Measurements from ENCODE around the gene SKAP1. TPM values are rescaled to one million over a fixed set of nuclear protein-coding genes. Genes with fewer than 3 reads are reported as not detected.

SKAP1 gene
- total and polyA plus RNA-seq, 8 donors, result 2.4 to 4.4 (median 3.2) TPM; not detected in 2

GRCh38 chr17:48259694-48260291 is 170.2 kb downstream of the SKAP1 start:
- Histone ChIP-seq H3K4me1 (peaks cover 0 to under 1% (median 0%) of the 10 kb centered on the region in 4 donors), H3K4me3 (no peak overlapping the region), H3K9me3 (no peaks in the 10 kb centered on the region), H3K36me3 (no peaks in the 10 kb centered on the region), H3K27me3 (peaks cover 0 to 6% (median 0%) of the 10 kb centered on the region in 3 donors), H3K27ac (no peak overlapping the region)
- intact Hi-C loops (cut with DNase I; ENCODE audit: low total_unique reads), result no loop called here
- WGBS, 5 donors, result 29 to 52% (median 43%) methylated on average over 3 of the region's 3 CpGs
- peak in 1 of 2 donors; percentile 72 for DNase-seq
- no peak for TF ChIP-seq POLR2A (IDR thresholded peaks at IDR 0.05)
- TF ChIP-seq EP300 (IDR thresholded peaks at IDR 0.05), result no peak
- TF ChIP-seq, protein P1, sequence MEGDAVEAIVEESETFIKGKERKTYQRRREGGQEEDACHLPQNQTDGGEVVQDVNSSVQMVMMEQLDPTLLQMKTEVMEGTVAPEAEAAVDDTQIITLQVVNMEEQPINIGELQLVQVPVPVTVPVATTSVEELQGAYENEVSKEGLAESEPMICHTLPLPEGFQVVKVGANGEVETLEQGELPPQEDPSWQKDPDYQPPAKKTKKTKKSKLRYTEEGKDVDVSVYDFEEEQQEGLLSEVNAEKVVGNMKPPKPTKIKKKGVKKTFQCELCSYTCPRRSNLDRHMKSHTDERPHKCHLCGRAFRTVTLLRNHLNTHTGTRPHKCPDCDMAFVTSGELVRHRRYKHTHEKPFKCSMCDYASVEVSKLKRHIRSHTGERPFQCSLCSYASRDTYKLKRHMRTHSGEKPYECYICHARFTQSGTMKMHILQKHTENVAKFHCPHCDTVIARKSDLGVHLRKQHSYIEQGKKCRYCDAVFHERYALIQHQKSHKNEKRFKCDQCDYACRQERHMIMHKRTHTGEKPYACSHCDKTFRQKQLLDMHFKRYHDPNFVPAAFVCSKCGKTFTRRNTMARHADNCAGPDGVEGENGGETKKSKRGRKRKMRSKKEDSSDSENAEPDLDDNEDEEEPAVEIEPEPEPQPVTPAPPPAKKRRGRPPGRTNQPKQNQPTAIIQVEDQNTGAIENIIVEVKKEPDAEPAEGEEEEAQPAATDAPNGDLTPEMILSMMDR (IDR thresholded peaks at IDR 0.05), result peak in 4 of 7 experiments; percentile 31 to 53 (median 40)

- intact Hi-C loops (cut with DNase I; ENCODE audit: low total_unique reads), result no loop called here
- Histone ChIP-seq H3K9me3 (no peaks in the 10 kb centered on the region), H3K4me3 (no peak overlapping the region), H3K27me3 (peaks cover 0 to 6% (median 0%) of the 10 kb centered on the region in 3 donors), H3K36me3 (no peaks in the 10 kb centered on the region), H3K27ac (no peak overlapping the region), H3K4me1 (no peaks in the 10 kb centered on the region)
- DNase-seq, result no peak
- TF ChIP-seq POLR2A (IDR thresholded peaks at IDR 0.05) (no peak), POLR2AphosphoS5 (IDR thresholded peaks at IDR 0.05) (no peak), EP300 (IDR thresholded peaks at IDR 0.05) (no peak)
- TF ChIP-seq, protein P1 (IDR thresholded peaks at IDR 0.05), result no peak
- WGBS, 5 donors, result 58 to 74% (median 65%) methylated on average over 1 of the region's 1 CpG
Measured at GRCh38 chr17:48258331-48258730, 171.7 kb downstream of the SKAP1 start.

DNA sequence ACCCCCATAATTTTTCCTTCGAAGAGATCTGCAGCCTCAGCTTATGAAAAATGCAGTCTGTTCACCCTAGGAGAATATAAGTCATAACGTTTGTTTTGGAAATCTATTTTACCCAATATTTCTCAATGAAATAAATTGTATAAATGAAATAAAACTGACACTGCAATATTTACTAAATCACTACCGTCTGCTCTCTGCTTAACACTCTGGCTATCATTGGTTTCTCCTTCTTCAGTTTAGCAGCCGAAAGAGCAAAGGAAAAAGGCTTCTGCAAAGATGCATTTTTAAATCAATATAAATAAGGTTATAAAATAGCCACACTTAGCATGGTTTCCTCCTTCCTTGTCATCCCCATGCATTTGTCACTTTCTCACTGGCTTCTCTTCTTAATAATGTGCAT is 174.3 kb downstream of the SKAP1 start:
- Histone ChIP-seq H3K9me3 (no peaks in the 10 kb centered on the region), H3K4me3 (no peak overlapping the region), H3K27me3 (peaks cover 0 to 10% (median 0%) of the 10 kb centered on the region in 3 donors), H3K4me1 (no peaks in the 10 kb centered on the region), H3K36me3 (no peaks in the 10 kb centered on the region), H3K27ac (no peak overlapping the region)
- WGBS, 5 donors, result 75 to 78% (median 78%) methylated on average over 4 of the region's 4 CpGs
- intact Hi-C loops (cut with DNase I; ENCODE audit: low total_unique reads), result no loop called here
- DNase-seq, result no peak
- TF ChIP-seq POLR2AphosphoS5 (IDR thresholded peaks at IDR 0.05) (no peak), EP300 (IDR thresholded peaks at IDR 0.05) (no peak), POLR2A (IDR thresholded peaks at IDR 0.05) (no peak)
- TF ChIP-seq, protein P1 (IDR thresholded peaks at IDR 0.05), result no peak

DNA sequence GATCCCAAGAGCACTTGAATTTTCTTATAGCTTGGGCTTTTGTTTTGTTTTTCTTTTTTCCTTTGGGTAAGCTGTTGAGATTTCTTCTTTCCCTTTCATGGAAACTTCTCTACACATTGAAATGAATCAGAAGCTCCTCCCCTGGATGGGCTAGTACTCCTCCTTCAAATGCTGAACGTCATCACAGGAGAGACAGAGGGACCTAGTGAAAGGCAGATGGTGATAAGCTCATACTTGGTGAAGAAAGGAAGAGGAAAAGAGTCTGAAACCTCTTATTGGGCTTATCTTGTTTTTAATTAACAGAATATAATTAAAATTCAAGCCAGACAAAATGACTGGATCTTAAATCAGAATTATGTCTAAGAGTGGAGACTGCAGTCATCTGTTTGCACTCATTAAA is 175.1 kb downstream of the SKAP1 start:
- Histone ChIP-seq H3K27ac (no peak overlapping the region), H3K4me3 (no peak overlapping the region), H3K9me3 (no peaks in the 10 kb centered on the region), H3K4me1 (no peaks in the 10 kb centered on the region), H3K27me3 (peaks cover 0 to 10% (median 0%) of the 10 kb centered on the region in 3 donors), H3K36me3 (no peaks in the 10 kb centered on the region)
- 26 to 50% (median 34%) methylated on average over 1 of the region's 1 CpG for WGBS, 5 donors
- intact Hi-C loops (cut with DNase I; ENCODE audit: low total_unique reads), result no loop called here
- no peak for TF ChIP-seq EP300 (IDR thresholded peaks at IDR 0.05)
- no peak for TF ChIP-seq POLR2A (IDR thresholded peaks at IDR 0.05)
- no peak for TF ChIP-seq POLR2AphosphoS5 (IDR thresholded peaks at IDR 0.05)
- TF ChIP-seq, protein P1 (IDR thresholded peaks at IDR 0.05), result no peak
- DNase-seq, result no peak

Data from stomach (tissue), 9 donors.